HG03280 (cell line): ENCODE measurements around the gene PSMC3IP.
"Not testable (repeated sequence)": the region's sequence is repeated elsewhere in the genome, so short reads cannot be mapped to it uniquely, and the experiment has no call there.

Experiments used
- ATAC-seq: cut with Tn5 transposase; IDR thresholded peaks from one replicate; pipeline ENCODE4 v1.9.1; 2021; ENCODE audit warnings: mild to moderate bottlenecking, moderate library complexity; ENCODE audit not compliant: unreplicated experiment

Gene PSMC3IP

GRCh38 chr17:42541041-42541833 is 36.3 kb downstream of the PSMC3IP start:
- ATAC-seq: no peak

DNA sequence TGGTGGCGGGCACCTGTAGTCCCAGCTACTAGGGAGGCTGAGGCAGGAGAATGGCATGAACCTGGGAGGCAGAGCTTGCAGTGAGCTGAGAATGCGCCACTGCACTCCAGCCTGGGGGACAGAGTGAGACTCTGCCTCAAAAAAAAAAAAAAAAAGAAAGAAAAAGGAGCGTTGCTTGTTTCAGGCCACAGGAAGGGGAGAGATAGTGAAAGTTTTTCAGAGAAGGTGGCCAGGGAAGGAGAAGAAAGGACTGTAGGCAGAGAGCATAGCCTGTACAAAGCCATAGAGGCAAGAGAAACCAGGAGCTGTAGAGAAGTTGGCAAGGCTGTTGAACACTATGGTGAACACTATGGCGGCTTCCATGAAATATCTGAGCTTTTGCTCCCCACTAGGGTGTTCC is 37.0 kb downstream of the PSMC3IP start:
- ATAC-seq: not testable (repeated sequence)

DNA sequence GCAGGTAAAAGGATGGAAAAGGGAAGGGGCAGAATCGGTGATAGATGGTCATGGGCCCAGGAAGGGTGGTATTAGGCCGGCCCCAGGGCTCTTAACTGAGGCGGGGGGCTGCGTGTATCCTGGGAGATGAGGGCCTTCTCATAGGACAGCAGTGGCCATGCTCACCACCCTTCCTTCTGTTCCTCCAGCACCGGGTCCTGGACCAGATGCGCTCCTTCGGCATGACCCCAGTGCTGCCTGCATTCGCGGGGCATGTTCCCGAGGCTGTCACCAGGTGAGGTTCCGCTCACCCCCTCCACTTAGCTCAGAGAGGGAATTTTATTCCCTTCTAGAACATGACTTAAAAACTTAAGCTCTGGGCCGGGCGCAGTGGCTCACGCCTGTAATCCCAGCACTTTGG is 39.0 kb downstream of the PSMC3IP start:
- no peak for ATAC-seq

- ATAC-seq: no peak
These were observed 39.6 kb downstream of the PSMC3IP start for GRCh38 chr17:42537826-42538451.

DNA sequence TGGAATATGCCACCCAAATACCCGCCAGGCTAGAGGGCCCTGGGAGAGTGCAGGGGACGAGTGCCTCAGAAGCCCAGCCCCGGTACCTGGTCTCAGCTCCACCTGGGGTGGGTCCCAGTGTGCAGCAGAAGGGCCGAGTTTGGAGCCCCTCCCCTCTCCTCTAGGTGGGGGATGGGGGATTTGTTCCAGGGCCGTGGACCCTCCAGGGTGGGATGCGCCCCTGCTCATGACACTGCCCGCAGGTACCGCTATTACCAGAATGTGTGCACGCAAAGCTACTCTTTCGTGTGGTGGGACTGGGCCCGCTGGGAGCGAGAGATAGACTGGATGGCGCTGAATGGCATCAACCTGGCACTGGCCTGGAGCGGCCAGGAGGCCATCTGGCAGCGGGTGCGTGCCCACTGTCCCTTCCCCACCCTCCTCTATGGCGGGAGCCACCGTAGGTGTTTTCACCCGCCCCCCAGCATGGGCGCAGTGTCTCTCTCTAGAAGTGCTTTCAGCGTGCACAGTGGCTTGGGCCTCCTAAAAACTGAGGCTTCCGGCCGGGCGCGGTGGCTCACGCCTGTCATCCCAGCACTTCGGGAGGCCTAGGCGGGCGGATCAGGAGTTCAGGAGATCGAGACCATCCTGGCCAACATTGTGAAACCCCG is 40.2 kb downstream of the PSMC3IP start:
- no peak for ATAC-seq

- peak; percentile 53 for ATAC-seq
These were observed 41.0 kb downstream of the PSMC3IP start for GRCh38 chr17:42536372-42537155.

- ATAC-seq: peak; percentile 89
These were observed 41.5 kb downstream of the PSMC3IP start, which contains the start of gene NAGLU for GRCh38 chr17:42536048-42536371. Gene NAGLU (plus strand): TSS chr17:42536241. CDS start chr17:42536273, 32 bp downstream.

GRCh38 chr17:42535155-42536047 is 42.1 kb downstream of the PSMC3IP start:
- ATAC-seq: no peak

DNA sequence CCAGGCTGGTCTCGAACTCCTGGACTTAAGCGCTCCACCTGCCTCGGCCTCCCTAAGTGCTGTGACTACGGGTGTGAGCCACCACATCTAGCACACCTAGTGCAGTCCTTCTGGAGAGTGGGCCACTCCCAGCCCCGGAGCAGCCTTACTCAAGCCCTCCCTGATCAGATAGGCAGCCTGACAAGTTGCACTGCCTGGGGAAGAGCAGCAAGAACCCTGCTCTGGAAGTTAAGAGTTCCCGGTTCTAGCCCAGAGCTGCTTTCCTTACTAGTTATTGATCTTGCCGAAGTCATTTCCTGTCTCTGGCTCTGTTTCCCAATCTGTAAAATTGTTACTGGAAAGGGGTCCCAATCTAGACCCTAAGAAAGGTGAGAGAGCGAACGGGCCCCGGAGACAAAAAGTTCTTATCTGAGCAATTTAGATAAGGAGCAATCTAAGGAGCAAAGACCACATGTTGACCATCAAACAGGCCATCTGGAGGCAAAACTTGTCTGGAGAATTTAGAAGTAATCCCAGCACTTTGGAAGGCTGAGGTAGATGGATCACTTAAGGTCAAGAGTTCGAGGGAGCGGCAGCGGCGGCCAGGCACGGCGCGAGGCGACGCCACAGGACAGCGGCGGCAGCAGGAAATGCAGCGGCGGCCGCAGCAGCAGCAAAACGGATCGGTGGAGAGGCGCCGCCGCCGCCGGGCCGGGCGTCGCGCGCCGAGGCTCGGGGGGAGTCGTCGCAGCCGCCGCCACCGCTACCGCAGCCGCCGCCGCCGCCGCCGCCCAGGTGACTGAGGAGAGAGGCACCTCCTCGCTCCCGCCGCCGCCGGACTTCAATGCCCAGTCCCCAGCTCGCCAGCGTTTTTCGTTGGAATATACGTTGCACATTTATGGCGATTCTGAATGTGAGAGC is 45.8 kb downstream of the PSMC3IP start:
- ATAC-seq: no peak

DNA sequence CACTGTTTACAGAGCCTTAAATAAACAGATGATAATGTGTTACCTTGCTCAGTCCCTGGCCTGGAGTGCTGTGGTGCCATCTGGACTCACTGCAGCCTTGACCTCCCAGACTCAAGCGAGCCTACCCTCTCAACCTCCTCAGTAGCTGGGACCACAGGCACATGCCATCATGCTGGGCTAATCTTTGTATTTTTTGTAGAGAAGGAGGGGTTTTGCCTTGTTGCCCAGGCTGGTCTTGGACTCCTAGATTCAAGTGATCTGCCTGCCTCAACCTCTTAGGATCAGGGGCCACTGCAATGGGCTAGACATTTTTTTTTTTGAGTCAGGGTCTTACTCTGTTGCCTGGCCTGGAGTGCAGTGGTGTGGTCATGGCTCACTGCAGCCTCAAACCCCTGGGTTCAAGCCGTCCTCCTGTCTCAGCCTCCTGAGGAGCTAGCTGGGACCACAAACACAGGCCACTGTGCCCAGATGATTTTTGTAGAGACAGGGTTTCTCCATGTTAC is 46.5 kb downstream of the PSMC3IP start:
- no peak for ATAC-seq

DNA sequence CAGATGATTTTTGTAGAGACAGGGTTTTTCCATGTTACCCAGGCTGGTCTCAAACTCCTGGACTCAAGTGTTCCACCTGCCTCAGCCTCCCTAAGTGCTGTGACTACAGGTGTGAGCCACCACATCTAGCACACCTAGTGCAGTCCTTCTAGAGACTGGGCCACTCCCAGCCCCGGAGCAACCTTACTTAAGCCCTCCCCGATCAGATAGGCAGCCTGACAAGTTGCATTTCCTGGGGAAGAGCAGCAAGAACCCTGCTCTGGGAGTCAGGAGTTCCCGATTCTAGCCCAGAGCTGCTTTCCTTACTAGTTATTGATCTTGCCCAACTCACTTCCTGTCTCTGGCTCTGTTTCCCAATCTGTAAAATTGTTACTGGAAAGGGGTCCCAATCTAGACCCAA is 48.5 kb downstream of the PSMC3IP start:
- no peak for ATAC-seq

- no peak for ATAC-seq
These were observed 49.6 kb downstream of the PSMC3IP start for GRCh38 chr17:42527932-42528331.

- ATAC-seq: no peak
These were observed 51.5 kb downstream of the PSMC3IP start for GRCh38 chr17:42526031-42526444.

GRCh38 chr17:42525221-42525620 is 52.3 kb downstream of the PSMC3IP start:
- no peak for ATAC-seq

DNA sequence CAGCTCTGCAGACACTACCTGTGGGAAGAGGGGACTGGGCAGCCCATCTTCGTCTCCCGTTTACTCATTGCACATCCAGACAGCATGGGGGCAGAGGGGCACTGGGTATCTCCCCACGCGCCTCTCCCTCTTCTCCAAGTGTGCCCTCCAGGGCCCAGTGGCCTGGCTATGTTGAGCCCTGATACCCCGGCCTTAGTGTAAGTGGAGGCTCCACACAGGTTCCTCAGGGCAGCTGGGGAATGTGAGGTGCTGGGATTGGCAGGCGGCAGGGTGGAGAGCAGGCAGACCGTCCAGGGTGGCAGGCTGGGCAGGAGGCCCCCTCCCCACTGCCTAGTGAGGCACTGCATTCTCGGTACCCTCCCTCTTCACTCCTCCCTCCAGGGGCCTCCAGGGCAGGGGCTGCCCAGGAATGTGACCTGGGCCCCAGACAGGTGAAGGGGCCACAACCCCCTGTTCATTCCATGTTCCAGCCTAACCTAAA is 54.7 kb downstream of the PSMC3IP start:
- no peak for ATAC-seq
